Astrocyte (in vitro differentiated cells and primary cell): ENCODE measurements around the gene DCST2. TPM values are rescaled to one million over a fixed set of nuclear protein-coding genes. Genes with fewer than 3 reads are reported as not detected.

Experiments used
- DNase-seq: peaks from one replicate; pipeline ENCODE4 v3.0.0-alpha.2; 2010; ENCODE audit warnings: low read depth
- FAIRE-seq: peaks from 2 replicates; lab custom pipeline; 2011; peaks lifted over from hg19 to GRCh38; lab: Jason Lieb, UNC
- H2AFZ ChIP-seq: 2 replicates; pipeline ENCODE4 v1.6.0; 2012; ENCODE audit warnings: low read depth, low read length, inconsistent platforms
- H3K27ac ChIP-seq: 2 replicates; pipeline ENCODE4 v1.5.1; 2011; ENCODE audit warnings: low read depth, low read length, inconsistent platforms
- H3K27me3 ChIP-seq: 2 replicates; pipeline ENCODE4 v1.6.0; 2011; ENCODE audit warnings: low read length, inconsistent platforms; ENCODE audit not compliant: insufficient read depth
- H3K36me3 ChIP-seq: 2 replicates; pipeline ENCODE4 v1.5.1; 2011; ENCODE audit warnings: low read length, inconsistent platforms; ENCODE audit not compliant: insufficient read depth
- H3K4me1 ChIP-seq: 2 replicates; pipeline ENCODE4 v1.5.1; 2011; ENCODE audit warnings: low read length, inconsistent platforms; ENCODE audit not compliant: insufficient read depth
- H3K4me2 ChIP-seq: 2 replicates; pipeline ENCODE4 v1.6.0; 2012; ENCODE audit warnings: low read length, inconsistent platforms
- H3K4me3 ChIP-seq: 2 replicates; pipeline ENCODE4 v1.5.1; 2011; ENCODE audit warnings: low read depth, mild to moderate bottlenecking, low read length, inconsistent platforms; ENCODE audit not compliant: insufficient read depth
- H3K79me2 ChIP-seq: 2 replicates; pipeline ENCODE4 v1.6.0; 2012; ENCODE audit warnings: mild to moderate bottlenecking, low read length, inconsistent platforms; ENCODE audit not compliant: insufficient read depth
- H3K9ac ChIP-seq: 2 replicates; pipeline ENCODE4 v1.6.0; 2012; ENCODE audit warnings: mild to moderate bottlenecking, low read length, inconsistent platforms
- H3K9me3 ChIP-seq: 2 replicates; pipeline ENCODE4 v1.5.1; 2012; ENCODE audit warnings: low read depth, mild to moderate bottlenecking, low read length, inconsistent platforms; ENCODE audit not compliant: insufficient read depth
- H4K20me1 ChIP-seq: 2 replicates; pipeline ENCODE4 v1.6.0; 2012; ENCODE audit warnings: low read length, inconsistent platforms; ENCODE audit not compliant: insufficient read depth
- H3K27ac Mint-ChIP-seq: one replicate; pipeline ENCODE4 v1.8.0; 2021; ENCODE audit warnings: mild to moderate bottlenecking, mixed read lengths; ENCODE audit not compliant: unreplicated experiment
- H3K27me3 Mint-ChIP-seq: one replicate; pipeline ENCODE4 v1.8.0; 2021; ENCODE audit warnings: low read depth, mixed read lengths; ENCODE audit not compliant: unreplicated experiment
- H3K36me3 Mint-ChIP-seq: one replicate; pipeline ENCODE4 v1.8.0; 2021; ENCODE audit warnings: low read depth, mixed read lengths; ENCODE audit not compliant: unreplicated experiment
- H3K4me1 Mint-ChIP-seq: one replicate; pipeline ENCODE4 v1.8.0; 2021; ENCODE audit warnings: low read depth, mixed read lengths; ENCODE audit not compliant: unreplicated experiment
- H3K4me3 Mint-ChIP-seq: one replicate; pipeline ENCODE4 v1.8.0; 2021; ENCODE audit warnings: mild to moderate bottlenecking, moderate library complexity, mixed read lengths; ENCODE audit not compliant: unreplicated experiment
- H3K9me3 Mint-ChIP-seq: one replicate; pipeline ENCODE4 v1.8.0; 2021; ENCODE audit warnings: mild to moderate bottlenecking, mixed read lengths; ENCODE audit not compliant: unreplicated experiment
- CTCF ChIP-seq: IDR thresholded peaks from 2 replicates; pipeline ENCODE4 v1.5.1; 2011; ENCODE audit warnings: low read depth, mild to moderate bottlenecking, inconsistent platforms, low read length, moderate library complexity; ENCODE audit not compliant: insufficient read depth
- EZH2 ChIP-seq: IDR thresholded peaks from 2 replicates; pipeline ENCODE4 v1.6.1; 2012; ENCODE audit warnings: mild to moderate bottlenecking, low read length, inconsistent platforms; ENCODE audit not compliant: insufficient read depth
- total RNA-seq: library from RNA; stranded (reverse); gene quantifications from 2 replicates; pipeline ENCODE4 v1.2.1, GENCODE V29; 2021

Gene DCST2
- total RNA-seq, 1 donor from 2014 or later: 0.34 TPM

- no peaks in the 10 kb centered on the region for H3K36me3 ChIP-seq
- peak overlapping the region; percentile 93 for H3K4me2 ChIP-seq
- Mint-ChIP-seq H3K27me3 (no peaks in the 10 kb centered on the region), H3K4me3 (peak overlapping the region; percentile 97), H3K9me3 (no peaks in the 10 kb centered on the region), H3K36me3 (peaks cover 3% of the 10 kb centered on the region), H3K4me1 (peaks cover 17% of the 10 kb centered on the region), H3K27ac (peak overlapping the region; percentile 93)
- FAIRE-seq (no peak), DNase-seq (no peak)
- TF ChIP-seq EZH2: no peak
- TF ChIP-seq CTCF: no peak
- peaks cover 29% of the 10 kb centered on the region for H3K4me1 ChIP-seq
- H3K9ac ChIP-seq: peak overlapping the region; percentile 86
- H2AFZ ChIP-seq: peak overlapping the region; percentile 37
- peak overlapping the region; percentile 55 for H3K27ac ChIP-seq
- H3K27me3 ChIP-seq: no peaks in the 10 kb centered on the region
- peaks cover 25% of the 10 kb centered on the region for H4K20me1 ChIP-seq
- H3K79me2 ChIP-seq: peaks cover 45% of the 10 kb centered on the region
- H3K9me3 ChIP-seq: no peaks in the 10 kb centered on the region
- peak overlapping the region; percentile 81 for H3K4me3 ChIP-seq
These were observed 30.3 kb downstream of the DCST2 start for GRCh38 chr1:155003227-155003765.

GRCh38 chr1:155002464-155003226, 30.9 kb downstream of the DCST2 start, which contains the start of gene ZBTB7B:
Gene ZBTB7B, plus strand, starts transcription at chr1:155002802. Its CDS starts 11,859 bp downstream, at chr1:155014661.
- Mint-ChIP-seq H3K36me3 (peaks cover 3% of the 10 kb centered on the region), H3K27ac (peak within 1 kb of the TSS; percentile 93), H3K4me1 (peaks cover 17% of the 10 kb centered on the region), H3K9me3 (no peaks in the 10 kb centered on the region), H3K27me3 (no peaks in the 10 kb centered on the region), H3K4me3 (peak within 1 kb of the TSS; percentile 97)
- Histone ChIP-seq H2AFZ (peak within 1 kb of the TSS; percentile 82), H3K79me2 (peaks cover 39% of the 10 kb centered on the region), H3K4me2 (peak within 1 kb of the TSS; percentile 93), H3K27me3 (no peaks in the 10 kb centered on the region), H3K9ac (peak within 1 kb of the TSS; percentile 86), H3K27ac (peak within 1 kb of the TSS; percentile 65), H4K20me1 (peaks cover 20% of the 10 kb centered on the region), H3K4me3 (peak within 1 kb of the TSS; percentile 81), H3K9me3 (no peaks in the 10 kb centered on the region), H3K4me1 (peaks cover 29% of the 10 kb centered on the region), H3K36me3 (no peaks in the 10 kb centered on the region)
- no peak for FAIRE-seq
- no peak for DNase-seq
- TF ChIP-seq EZH2: no peak
- no peak for TF ChIP-seq CTCF
